HL-60 (cell line): ENCODE data around the gene USP48.

Experiments
- DNase-seq, 2 experiments: peaks; one replicate each; pipeline ENCODE4 v3.0.0-alpha.2; 2010 to 2020; ENCODE audit warnings: low read depth in 1 of 2, low spot score in 1 of 2
- H3K27ac ChIP-seq: fragments of 250-450 bp; sonication (Bioruptor Pico); replicated peaks from 2 replicates; pipeline ENCODE4 v1.5.1; 2020; ENCODE audit warnings: mild to moderate bottlenecking, moderate library complexity
- H3K27me3 ChIP-seq: fragments of 250-450 bp; sonication (Bioruptor Pico); 2 replicates; pipeline ENCODE4 v1.5.1; 2021; ENCODE audit warnings: mild to moderate bottlenecking, moderate library complexity; ENCODE audit not compliant: insufficient read depth, poor library complexity, severe bottlenecking
- H3K4me3 ChIP-seq: replicated peaks from 2 replicates; pipeline ENCODE4 v1.5.1; 2011; ENCODE audit warnings: mild to moderate bottlenecking, control low read depth, low read length; ENCODE audit not compliant: insufficient read depth
- CTCF ChIP-seq: IDR thresholded peaks from one replicate; pipeline ENCODE4 v1.5.1; 2011; ENCODE audit warnings: low read length, control low read depth, inconsistent platforms; ENCODE audit not compliant: insufficient read depth
- GABPA ChIP-seq: IDR thresholded peaks from 2 replicates; pipeline ENCODE4 v1.6.1; 2012; ENCODE audit warnings: low read depth
- POLR2AphosphoS5 ChIP-seq: IDR thresholded peaks from 2 replicates; pipeline ENCODE4 v1.6.1; 2012; ENCODE audit warnings: low read depth
- REST ChIP-seq: IDR thresholded peaks from 2 replicates; pipeline ENCODE4 v1.6.1; 2012; ENCODE audit warnings: low read depth; ENCODE audit not compliant: insufficient replicate concordance
- SPI1 ChIP-seq: IDR thresholded peaks from 2 replicates; pipeline ENCODE4 v1.6.1; 2012; ENCODE audit warnings: low read depth, mild to moderate bottlenecking, borderline replicate concordance

The USP48 gene

GRCh38 chr1:21641967-21642739 is 140.8 kb downstream of the USP48 start:
- TF ChIP-seq POLR2AphosphoS5 = no peak
- TF ChIP-seq CTCF = no peak
- TF ChIP-seq GABPA = no peak
- no peak for TF ChIP-seq REST
- Histone ChIP-seq H3K27ac (no peak overlapping the region), H3K4me3 (no peak overlapping the region), H3K27me3 (no peaks in the 10 kb centered on the region)
- DNase-seq = no peak

GRCh38 chr1:21641537-21641936 is 141.4 kb downstream of the USP48 start:
- no peaks in the 10 kb centered on the region for H3K27me3 ChIP-seq
- H3K27ac ChIP-seq = no peak overlapping the region
- TF ChIP-seq GABPA (no peak), CTCF (no peak), REST (no peak), POLR2AphosphoS5 (no peak), SPI1 (no peak)
- H3K4me3 ChIP-seq = no peak overlapping the region
- DNase-seq = no peak

GRCh38 chr1:21641076-21641475 is 141.9 kb downstream of the USP48 start:
- Histone ChIP-seq H3K27ac (no peak overlapping the region), H3K4me3 (no peak overlapping the region), H3K27me3 (no peaks in the 10 kb centered on the region)
- no peak for DNase-seq
- TF ChIP-seq REST (no peak), GABPA (no peak), POLR2AphosphoS5 (no peak), SPI1 (no peak), CTCF (no peak)
